Esophagus muscularis mucosa (tissue), 4 donors: ENCODE results near the gene CAMK1D. TPM values are rescaled to one million over a fixed set of nuclear protein-coding genes. Genes with fewer than 3 reads are reported as not detected.
"Not testable (repeated sequence)": the region's sequence is repeated elsewhere in the genome, so short reads cannot be mapped to it uniquely, and the experiment has no call there.

ENCODE experiments used
- DNase-seq: peaks from one replicate; pipeline ENCODE4 v3.0.0-alpha.2; 2017; ENCODE audit errors: extremely low spot score
- H3K27ac ChIP-seq, 4 donors: fragments of 200-600 bp; sonication (generic); replicated peaks in 1 of 4; 1 replicate in 3 of 4; 2 replicates in 1 of 4; pipeline ENCODE4 v1.5.1; 2016 to 2019; ENCODE audit warnings: mild to moderate bottlenecking in 1 of 4
- H3K27me3 ChIP-seq, 4 donors: fragments of 200-600 bp; sonication (generic); one replicate each; pipeline versions ENCODE4 v1.5.1 to v1.6.0; 2016 to 2019
- H3K36me3 ChIP-seq, 4 donors: fragments of 200-600 bp; sonication (generic); one replicate each; pipeline ENCODE4 v1.5.1; 2016 to 2019
- H3K4me1 ChIP-seq, 4 donors: fragments of 200-600 bp; sonication (generic); one replicate each; pipeline ENCODE4 v1.5.1; 2016 to 2019
- H3K4me3 ChIP-seq, 4 donors: fragments of 200-600 bp; sonication (generic); 1 replicate in 2 of 4; 2 replicates in 2 of 4; pipeline ENCODE4 v1.5.1; 2016 to 2019; ENCODE audit warnings: mild to moderate bottlenecking in 4 of 4, moderate library complexity in 1 of 4
- H3K9me3 ChIP-seq, 4 donors: fragments of 200-600 bp; sonication (generic); 1 replicate in 3 of 4; 2 replicates in 1 of 4; pipeline ENCODE4 v1.5.1; 2016 to 2019
- EP300 ChIP-seq: sonication (generic); formaldehyde crosslinking; IDR thresholded peaks from one replicate; pipeline ENCODE4 v1.6.1; 2017; ENCODE audit warnings: antibody characterized with exemption
- POLR2A ChIP-seq: fragments of 450-650 bp; IDR thresholded peaks from one replicate; pipeline ENCODE4 v1.6.1; 2017; ENCODE audit warnings: antibody characterized with exemption, moderate library complexity, mild to moderate bottlenecking, low read depth
- POLR2AphosphoS5 ChIP-seq, 2 donors: sonication (generic); formaldehyde crosslinking; IDR thresholded peaks; one replicate each; pipeline ENCODE4 v1.6.1; 2017; ENCODE audit warnings: antibody characterized with exemption in 2 of 2
- WGBS: methylation state at CpG from one replicate; pipeline ENCODE4 v1.1.5; 2018; 5-methylcytosine and 5-hydroxymethylcytosine counted together
- intact Hi-C: fragments of 100-400 bp; cut with DNase I; formaldehyde crosslinking; loops from one replicate; pipeline ENCODE4 v1.15.1; 2023
- total RNA-seq, 4 donors: library from RNA; depleted of rRNA; stranded (reverse); fragments of >200 nt; gene quantifications; one replicate each; pipeline versions ENCODE4 v1.1.0 to v1.2.1, GENCODE V29; 2016
- TF ChIP-seq, protein P1 (sequence below), 3 experiments: fragments of 200-600 bp in 2 of 3; fragments of 450-650 bp in 1 of 3; sonication (generic) in 2 of 3; IDR thresholded peaks; one replicate each; pipeline ENCODE4 v1.5.1; 2017 to 2019; ENCODE audit warnings: antibody characterized with exemption in 3 of 3, mild to moderate bottlenecking in 2 of 3, moderate library complexity in 1 of 3

Gene CAMK1D
- total RNA-seq, 4 donors from 2014 or later: 8.4 to 15.4 (median 11.3) TPM

GRCh38 chr10:12741360-12741804 lies 392.0 kb downstream of the CAMK1D start:
- peaks cover 13 to 24% (median 23%) of the 10 kb centered on the region in 4 donors for H3K4me1 ChIP-seq
- peak overlapping the region; percentile 67 to 77 (median 73) for H3K27ac ChIP-seq
- TF ChIP-seq POLR2A (no peak), POLR2AphosphoS5 (IDR thresholded peaks at IDR 0.05) (peak; percentile 10 to 52)
- TF ChIP-seq, protein P1, sequence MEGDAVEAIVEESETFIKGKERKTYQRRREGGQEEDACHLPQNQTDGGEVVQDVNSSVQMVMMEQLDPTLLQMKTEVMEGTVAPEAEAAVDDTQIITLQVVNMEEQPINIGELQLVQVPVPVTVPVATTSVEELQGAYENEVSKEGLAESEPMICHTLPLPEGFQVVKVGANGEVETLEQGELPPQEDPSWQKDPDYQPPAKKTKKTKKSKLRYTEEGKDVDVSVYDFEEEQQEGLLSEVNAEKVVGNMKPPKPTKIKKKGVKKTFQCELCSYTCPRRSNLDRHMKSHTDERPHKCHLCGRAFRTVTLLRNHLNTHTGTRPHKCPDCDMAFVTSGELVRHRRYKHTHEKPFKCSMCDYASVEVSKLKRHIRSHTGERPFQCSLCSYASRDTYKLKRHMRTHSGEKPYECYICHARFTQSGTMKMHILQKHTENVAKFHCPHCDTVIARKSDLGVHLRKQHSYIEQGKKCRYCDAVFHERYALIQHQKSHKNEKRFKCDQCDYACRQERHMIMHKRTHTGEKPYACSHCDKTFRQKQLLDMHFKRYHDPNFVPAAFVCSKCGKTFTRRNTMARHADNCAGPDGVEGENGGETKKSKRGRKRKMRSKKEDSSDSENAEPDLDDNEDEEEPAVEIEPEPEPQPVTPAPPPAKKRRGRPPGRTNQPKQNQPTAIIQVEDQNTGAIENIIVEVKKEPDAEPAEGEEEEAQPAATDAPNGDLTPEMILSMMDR (IDR thresholded peaks at IDR 0.05): no peak
- WGBS: 26% methylated on average over 8 of the region's 8 CpGs
- intact Hi-C loops: no loop called here
- H3K9me3 ChIP-seq: no peaks in the 10 kb centered on the region
- DNase-seq: no peak
- no peaks in the 10 kb centered on the region for H3K36me3 ChIP-seq
- H3K4me3 ChIP-seq: no peak overlapping the region
- H3K27me3 ChIP-seq: no peaks in the 10 kb centered on the region

DNA sequence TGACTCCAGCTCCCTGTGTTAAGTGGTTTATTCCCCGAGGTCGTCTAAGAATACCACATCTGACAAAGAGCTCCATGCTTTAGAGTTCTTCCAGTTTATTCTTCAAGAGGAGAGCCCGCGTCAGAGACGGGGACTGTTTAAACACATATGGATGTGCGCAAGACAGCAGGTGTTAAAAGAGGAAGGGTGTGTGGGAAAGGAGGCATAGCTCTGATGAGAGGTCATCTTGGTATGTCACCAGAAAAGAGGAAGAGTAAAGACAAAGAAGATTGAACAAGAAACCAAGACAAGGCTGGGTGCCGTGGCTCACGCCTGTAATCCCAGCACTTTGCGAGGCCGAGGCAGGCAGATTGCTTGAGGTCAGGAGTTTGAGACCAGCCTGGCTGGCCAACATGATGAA lies 393.4 kb downstream of the CAMK1D start:
- no peaks in the 10 kb centered on the region for H3K36me3 ChIP-seq
- no peaks in the 10 kb centered on the region for H3K27me3 ChIP-seq
- 85% methylated on average over 10 of the region's 10 CpGs for WGBS
- intact Hi-C loops: no loop called here
- TF ChIP-seq, protein P1 (IDR thresholded peaks at IDR 0.05): no peak
- no peak for TF ChIP-seq POLR2A
- TF ChIP-seq EP300: no peak
- no peak for TF ChIP-seq POLR2AphosphoS5 (IDR thresholded peaks at IDR 0.05)
- no peak for DNase-seq
- H3K9me3 ChIP-seq: no peaks in the 10 kb centered on the region
- peaks cover 13 to 24% (median 23%) of the 10 kb centered on the region in 4 donors for H3K4me1 ChIP-seq
- H3K4me3 ChIP-seq: no peak overlapping the region
- H3K27ac ChIP-seq: peak overlapping the region in 3 of 4 donors; percentile 67 to 77 (median 73)

GRCh38 chr10:12743466-12743865 lies 394.1 kb downstream of the CAMK1D start:
- intact Hi-C loops, H3K27me3 ChIP-seq, H3K4me3 ChIP-seq, H3K27ac ChIP-seq, H3K36me3 ChIP-seq, H3K9me3 ChIP-seq, DNase-seq: not testable (repeated sequence)
- peaks cover 13 to 24% (median 23%) of the 10 kb centered on the region in 4 donors for H3K4me1 ChIP-seq
- WGBS: 83% methylated on average over 3 of the region's 3 CpGs

- Histone ChIP-seq H3K36me3 (no peaks in the 10 kb centered on the region), H3K4me1 (peaks cover 13 to 24% (median 23%) of the 10 kb centered on the region in 4 donors), H3K27ac (no peak overlapping the region), H3K4me3 (no peak overlapping the region), H3K9me3 (no peaks in the 10 kb centered on the region), H3K27me3 (no peaks in the 10 kb centered on the region)
- intact Hi-C loops: no loop called here
- WGBS: 88% methylated on average over 4 of the region's 4 CpGs
- TF ChIP-seq POLR2A (no peak), EP300 (no peak), POLR2AphosphoS5 (IDR thresholded peaks at IDR 0.05) (no peak)
- TF ChIP-seq, protein P1 (IDR thresholded peaks at IDR 0.05): no peak
- no peak for DNase-seq
Measured at GRCh38 chr10:12743941-12744340, 394.6 kb downstream of the CAMK1D start.

DNA sequence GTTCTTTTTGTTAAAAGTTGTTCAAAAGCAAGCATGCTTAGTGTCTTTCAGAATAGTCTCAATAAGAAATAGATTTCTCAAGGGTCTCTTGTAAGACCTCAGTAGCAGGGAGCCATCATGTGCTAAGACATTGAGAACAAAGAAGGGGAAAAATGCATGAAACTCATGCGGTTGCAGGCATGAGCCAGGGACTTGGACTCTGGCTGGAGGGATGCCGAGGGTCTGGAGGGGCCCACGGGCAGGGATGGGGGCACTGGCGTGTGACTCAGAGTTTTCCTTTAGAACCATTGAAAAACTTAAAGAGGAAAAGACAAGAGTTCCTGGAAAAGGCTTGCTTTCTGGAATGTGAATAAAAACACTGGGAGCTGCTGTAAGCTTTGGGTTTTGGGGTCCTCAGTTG lies 398.8 kb downstream of the CAMK1D start:
- Histone ChIP-seq H3K27ac (no peak overlapping the region), H3K36me3 (no peaks in the 10 kb centered on the region), H3K4me1 (no peaks in the 10 kb centered on the region), H3K9me3 (no peaks in the 10 kb centered on the region), H3K27me3 (no peaks in the 10 kb centered on the region), H3K4me3 (no peak overlapping the region)
- TF ChIP-seq POLR2AphosphoS5 (IDR thresholded peaks at IDR 0.05) (no peak), EP300 (no peak), POLR2A (no peak)
- TF ChIP-seq, protein P1 (IDR thresholded peaks at IDR 0.05): no peak
- 93% methylated on average over 4 of the region's 4 CpGs for WGBS
- intact Hi-C loops: no loop called here
- DNase-seq: no peak
